Natural killer cell (primary cell): ENCODE data around the gene RCAN3. TPM values are rescaled to one million over a fixed set of nuclear protein-coding genes. Genes with fewer than 3 reads are reported as not detected.
"Not testable (repeated sequence)": the region's sequence is repeated elsewhere in the genome, so short reads cannot be mapped to it uniquely, and the experiment has no call there.

Experiments
- ATAC-seq, 3 donors: fragments of 150-1000 bp in 2 of 3; fragments of 200-7000 bp in 1 of 3; cut with Tn5 transposase; 1 replicate in 1 of 3; 2 replicates in 2 of 3; pipeline ENCODE4 v1.10.0; 2021; ENCODE audit warnings: mild to moderate bottlenecking in 2 of 3, moderate library complexity in 2 of 3
- DNase-seq, 2 donors: peaks; one replicate each; pipeline versions ENCODE4 v3.0.0 to v3.0.0-alpha.2; 2013 to 2021; ENCODE audit warnings: mixed read lengths in 1 of 2
- H3K27ac ChIP-seq: one replicate; pipeline ENCODE4 v1.5.1; 2013; ENCODE audit warnings: mild to moderate bottlenecking, low read length
- H3K27me3 ChIP-seq: one replicate; pipeline ENCODE4 v1.6.1; 2013; ENCODE audit warnings: low read length; ENCODE audit not compliant: control insufficient read depth, insufficient read depth
- H3K36me3 ChIP-seq: one replicate; pipeline ENCODE4 v1.6.1; 2013; ENCODE audit warnings: low read length; ENCODE audit not compliant: control insufficient read depth, insufficient read depth
- H3K4me1 ChIP-seq: one replicate; pipeline ENCODE4 v1.6.1; 2013; ENCODE audit warnings: low read length; ENCODE audit not compliant: control insufficient read depth, insufficient read depth
- H3K4me3 ChIP-seq: one replicate; pipeline ENCODE4 v1.5.1; 2013; ENCODE audit warnings: low read length
- H3K9me3 ChIP-seq: one replicate; pipeline ENCODE4 v1.6.1; 2013; ENCODE audit warnings: low read length; ENCODE audit not compliant: control insufficient read depth, insufficient read depth
- H3K27ac Mint-ChIP-seq, 2 donors: one replicate each; pipeline ENCODE4 v1.8.0; 2022; ENCODE audit warnings: mild to moderate bottlenecking in 2 of 2, mixed read lengths in 2 of 2, moderate library complexity in 1 of 2
- H3K27me3 Mint-ChIP-seq, 2 donors: one replicate each; pipeline ENCODE4 v1.8.0; 2022; ENCODE audit warnings: low read depth in 2 of 2, mixed read lengths in 2 of 2
- H3K36me3 Mint-ChIP-seq: one replicate; pipeline ENCODE4 v1.8.0; 2022; ENCODE audit warnings: mixed read lengths
- H3K4me1 Mint-ChIP-seq, 2 donors: one replicate each; pipeline ENCODE4 v1.8.0; 2022; ENCODE audit warnings: mixed read lengths in 2 of 2
- H3K4me3 Mint-ChIP-seq: one replicate; pipeline ENCODE4 v1.8.0; 2022; ENCODE audit warnings: mild to moderate bottlenecking, moderate library complexity, mixed read lengths
- H3K9me3 Mint-ChIP-seq, 2 donors: one replicate each; pipeline ENCODE4 v1.8.0; 2022; ENCODE audit warnings: mixed read lengths in 2 of 2
- WGBS: methylation state at CpG from one replicate; pipeline ENCODE4 v1.1.7; 2013; ENCODE audit warnings: missing lambda C conversion rate; ENCODE audit not compliant: insufficient coverage; 5-methylcytosine and 5-hydroxymethylcytosine counted together
- intact Hi-C: fragments of 100-400 bp; cut with micrococcal nuclease; formaldehyde crosslinking; loops from one replicate; pipeline ENCODE4 v1.14.2; 2022
- total RNA-seq, 4 donors: library from RNA; stranded (reverse); fragments of 120-200 nt in 1 of 4; gene quantifications; one replicate each; pipeline versions ENCODE4 v1.2.3 to v1.2.4, GENCODE V29; 2013 to 2022
- TF ChIP-seq, protein P1 (sequence below): fragments of 200-600 bp; IDR thresholded peaks from one replicate; pipeline ENCODE4 v1.8.0; 2022; ENCODE audit warnings: antibody characterized with exemption

The RCAN3 gene
- total RNA-seq, 3 donors from 2014 or later (not counting 1 experiment from before 2014, with no cell fraction given): 4.5 to 8.1 (median 7.9) TPM

- H3K27me3 Mint-ChIP-seq: peaks cover 18 to 58% of the 10 kb centered on the region in 2 donors
Observed at GRCh38 chr1:24544239-24544638, 41.6 kb downstream of the RCAN3 start.

DNA sequence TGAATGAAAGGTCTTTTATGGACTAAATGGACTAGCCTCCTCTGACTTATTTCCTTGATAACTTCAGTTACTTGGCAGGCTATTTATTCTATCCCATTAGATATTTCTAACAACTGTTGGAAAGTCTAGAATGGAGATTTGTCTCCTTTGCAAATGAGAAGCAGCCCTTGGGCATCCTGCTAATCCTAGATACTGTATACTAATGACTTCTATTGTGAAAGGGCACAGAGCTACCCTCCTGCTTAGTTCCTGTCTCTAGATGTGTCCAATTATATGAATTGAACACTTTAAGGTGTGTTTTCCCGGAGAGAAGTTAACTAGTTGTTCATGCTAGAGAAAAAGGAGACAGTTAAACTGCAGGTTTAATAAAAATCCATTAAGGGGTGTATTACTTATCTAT, 43.0 kb downstream of the RCAN3 start:
- no peaks in the 10 kb centered on the region for H3K9me3 Mint-ChIP-seq
- Histone ChIP-seq H3K9me3 (no peaks in the 10 kb centered on the region), H3K4me1 (no peaks in the 10 kb centered on the region), H3K27me3 (no peaks in the 10 kb centered on the region), H3K4me3 (no peak overlapping the region), H3K27ac (no peak overlapping the region), H3K36me3 (no peaks in the 10 kb centered on the region)
- TF ChIP-seq, protein P1, sequence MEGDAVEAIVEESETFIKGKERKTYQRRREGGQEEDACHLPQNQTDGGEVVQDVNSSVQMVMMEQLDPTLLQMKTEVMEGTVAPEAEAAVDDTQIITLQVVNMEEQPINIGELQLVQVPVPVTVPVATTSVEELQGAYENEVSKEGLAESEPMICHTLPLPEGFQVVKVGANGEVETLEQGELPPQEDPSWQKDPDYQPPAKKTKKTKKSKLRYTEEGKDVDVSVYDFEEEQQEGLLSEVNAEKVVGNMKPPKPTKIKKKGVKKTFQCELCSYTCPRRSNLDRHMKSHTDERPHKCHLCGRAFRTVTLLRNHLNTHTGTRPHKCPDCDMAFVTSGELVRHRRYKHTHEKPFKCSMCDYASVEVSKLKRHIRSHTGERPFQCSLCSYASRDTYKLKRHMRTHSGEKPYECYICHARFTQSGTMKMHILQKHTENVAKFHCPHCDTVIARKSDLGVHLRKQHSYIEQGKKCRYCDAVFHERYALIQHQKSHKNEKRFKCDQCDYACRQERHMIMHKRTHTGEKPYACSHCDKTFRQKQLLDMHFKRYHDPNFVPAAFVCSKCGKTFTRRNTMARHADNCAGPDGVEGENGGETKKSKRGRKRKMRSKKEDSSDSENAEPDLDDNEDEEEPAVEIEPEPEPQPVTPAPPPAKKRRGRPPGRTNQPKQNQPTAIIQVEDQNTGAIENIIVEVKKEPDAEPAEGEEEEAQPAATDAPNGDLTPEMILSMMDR: no peak
- ATAC-seq: no peak
- no peaks in the 10 kb centered on the region for H3K4me1 Mint-ChIP-seq
- no peak overlapping the region for H3K4me3 Mint-ChIP-seq
- peaks cover 24 to 55% of the 10 kb centered on the region in 2 donors for H3K27me3 Mint-ChIP-seq
- H3K27ac Mint-ChIP-seq: peak overlapping the region in 1 of 2 donors; percentile 21
- intact Hi-C loops: no loop called here
- WGBS: no CpG with 5 or more reads among the region's 1 CpG
- no peak for DNase-seq
- H3K36me3 Mint-ChIP-seq: no peaks in the 10 kb centered on the region

More at GRCh38 chr1:24544239-24544638, 41.6 kb downstream of the RCAN3 start:
- ATAC-seq: no peak
- no peak overlapping the region for H3K27ac Mint-ChIP-seq
- H3K36me3 Mint-ChIP-seq: no peaks in the 10 kb centered on the region
- no peak overlapping the region for H3K27ac ChIP-seq
- no peak for DNase-seq
- H3K4me1 ChIP-seq: no peaks in the 10 kb centered on the region
- no peaks in the 10 kb centered on the region for H3K36me3 ChIP-seq
- TF ChIP-seq, protein P1: no peak
- H3K4me3 Mint-ChIP-seq: no peak overlapping the region
- H3K4me1 Mint-ChIP-seq: no peaks in the 10 kb centered on the region
- no peaks in the 10 kb centered on the region for H3K9me3 ChIP-seq
- H3K4me3 ChIP-seq: no peak overlapping the region
- intact Hi-C loops: no loop called here
- no peaks in the 10 kb centered on the region for H3K27me3 ChIP-seq
- no peaks in the 10 kb centered on the region for H3K9me3 Mint-ChIP-seq

GRCh38 chr1:24547195-24547594, 44.6 kb downstream of the RCAN3 start:
- H3K27ac Mint-ChIP-seq: no peak overlapping the region
- TF ChIP-seq, protein P1: no peak
- Histone ChIP-seq H3K4me3 (no peak overlapping the region), H3K27ac (no peak overlapping the region), H3K36me3 (no peaks in the 10 kb centered on the region), H3K4me1 (no peaks in the 10 kb centered on the region), H3K27me3 (no peaks in the 10 kb centered on the region), H3K9me3 (no peaks in the 10 kb centered on the region)
- no peak overlapping the region for H3K4me3 Mint-ChIP-seq
- intact Hi-C loops: no loop called here
- ATAC-seq: no peak
- WGBS: 86% methylated on average over 5 of the region's 5 CpGs
- H3K27me3 Mint-ChIP-seq: peaks cover 28 to 50% of the 10 kb centered on the region in 2 donors
- no peaks in the 10 kb centered on the region for H3K9me3 Mint-ChIP-seq
- H3K36me3 Mint-ChIP-seq: no peaks in the 10 kb centered on the region
- no peak for DNase-seq
- H3K4me1 Mint-ChIP-seq: no peaks in the 10 kb centered on the region

- no peak overlapping the region for H3K27ac ChIP-seq
Observed at GRCh38 chr1:24548070-24548469, 45.4 kb downstream of the RCAN3 start.

GRCh38 chr1:24549210-24549609, 46.6 kb downstream of the RCAN3 start:
- H3K4me1 ChIP-seq, H3K27ac ChIP-seq, ATAC-seq, H3K4me3 Mint-ChIP-seq, H3K36me3 ChIP-seq, intact Hi-C loops, DNase-seq, H3K27ac Mint-ChIP-seq, H3K9me3 ChIP-seq, H3K4me1 Mint-ChIP-seq, H3K27me3 ChIP-seq, H3K9me3 Mint-ChIP-seq, H3K4me3 ChIP-seq, H3K36me3 Mint-ChIP-seq: not testable (repeated sequence)
- H3K27me3 Mint-ChIP-seq: peaks cover 30 to 53% of the 10 kb centered on the region in 2 donors
- 81% methylated on average over 5 of the region's 5 CpGs for WGBS

More at GRCh38 chr1:24548070-24548469, 45.4 kb downstream of the RCAN3 start:
- Mint-ChIP-seq H3K27me3 (peaks cover 26 to 45% of the 10 kb centered on the region in 2 donors), H3K4me1 (no peaks in the 10 kb centered on the region), H3K4me3 (no peak overlapping the region), H3K9me3 (no peaks in the 10 kb centered on the region), H3K36me3 (no peaks in the 10 kb centered on the region), H3K27ac (no peak overlapping the region)
- Histone ChIP-seq H3K9me3 (no peaks in the 10 kb centered on the region), H3K4me1 (no peaks in the 10 kb centered on the region), H3K36me3 (no peaks in the 10 kb centered on the region), H3K27me3 (no peaks in the 10 kb centered on the region), H3K4me3 (no peak overlapping the region)
- TF ChIP-seq, protein P1: no peak
- ATAC-seq: no peak
- 100% methylated on average over 1 of the region's 3 CpGs for WGBS
- intact Hi-C loops: no loop called here
- DNase-seq: no peak
